GM19239 (cell line): ENCODE results near the gene PSORS1C1.

Experiments used
- DNase-seq: peaks from one replicate; pipeline ENCODE4 v3.0.0; 2011; ENCODE audit warnings: low spot score; ENCODE audit not compliant: insufficient read length
- FAIRE-seq: peaks from 2 replicates; lab custom pipeline; 2011; peaks lifted over from hg19 to GRCh38; lab: Jason Lieb, UNC

The PSORS1C1 gene

GRCh38 chr6:31092769-31093505 is 21.7 kb upstream of the PSORS1C1 start:
- FAIRE-seq, result no peak
- DNase-seq, result no peak

- no peak for FAIRE-seq
- DNase-seq, result no peak
Measured at GRCh38 chr6:31094389-31094881, 20.2 kb upstream of the PSORS1C1 start.

- FAIRE-seq, result no peak
- DNase-seq, result no peak
Measured at GRCh38 chr6:31096215-31096614, 18.4 kb upstream of the PSORS1C1 start.

- DNase-seq (no peak), FAIRE-seq (no peak)
Measured at GRCh38 chr6:31096656-31097055, 17.9 kb upstream of the PSORS1C1 start.

- FAIRE-seq, result no peak
Measured at GRCh38 chr6:31098449-31098938, 16.1 kb upstream of the PSORS1C1 start.

GRCh38 chr6:31103136-31103535 is 11.5 kb upstream of the PSORS1C1 start:
- no peak for FAIRE-seq
- DNase-seq, result no peak

More at GRCh38 chr6:31098449-31098938, 16.1 kb upstream of the PSORS1C1 start:
- DNase-seq, result no peak

GRCh38 chr6:31107052-31107451 is 7.5 kb upstream of the PSORS1C1 start:
- FAIRE-seq, result no peak
- no peak for DNase-seq

GRCh38 chr6:31110825-31111582 is 3.6 kb upstream of the PSORS1C1 start:
- DNase-seq (no peak), FAIRE-seq (no peak)

- FAIRE-seq, result no peak
- no peak for DNase-seq
Measured at GRCh38 chr6:31111712-31112111, 2.9 kb upstream of the PSORS1C1 start.

- FAIRE-seq (no peak), DNase-seq (no peak)
Measured at GRCh38 chr6:31112478-31112877, 2.1 kb upstream of the PSORS1C1 start, which contains the start of gene C6orf15. TSS of gene C6orf15 (minus strand) at chr6:31112575. CDS start at chr6:31112555, 20 bp downstream.

- FAIRE-seq (no peak), DNase-seq (no peak)
Measured at GRCh38 chr6:31113861-31114540, 599 bp upstream of the PSORS1C1 start.

GRCh38 chr6:31114970-31115849 is 610 bp downstream of the PSORS1C1 start:
- no peak for FAIRE-seq
- no peak for DNase-seq

- FAIRE-seq, result no peak
Measured at GRCh38 chr6:31115941-31116560, 1.5 kb downstream of the PSORS1C1 start.

GRCh38 chr6:31116661-31117385 is 2.2 kb downstream of the PSORS1C1 start:
- no peak for FAIRE-seq
- no peak for DNase-seq

More at GRCh38 chr6:31115941-31116560, 1.5 kb downstream of the PSORS1C1 start:
- DNase-seq, result no peak

GRCh38 chr6:31118178-31118577 is 3.6 kb downstream of the PSORS1C1 start:
- FAIRE-seq, result no peak
- no peak for DNase-seq

GRCh38 chr6:31120151-31120915 is 5.7 kb downstream of the PSORS1C1 start, which contains the start of gene CDSN:
TSS of gene CDSN (minus strand) at chr6:31120446. CDS start at chr6:31120419, 27 bp downstream.
- FAIRE-seq, result no peak
- no peak for DNase-seq

- no peak for FAIRE-seq
Measured at GRCh38 chr6:31121131-31121790, 6.7 kb downstream of the PSORS1C1 start.

More at GRCh38 chr6:31121131-31121790, 6.7 kb downstream of the PSORS1C1 start:
- no peak for DNase-seq
